ENCODE data around the gene IGLON5.

The IGLON5 gene

GRCh38 chr19:51317376-51317775, 5.9 kb downstream of the IGLON5 start:
- no peak overlapping the region for H3K4me3 ChIP-seq (ENCODE audit: control insufficient read depth in 1 of 7, extremely low read depth in 1 of 7, insufficient read depth in 4 of 7, low read depth in 2 of 7, low read length in 6 of 7)
- WGBS (ENCODE audit: insufficient coverage) = 97% methylated on average over 3 of the region's 3 CpGs
- POLR2A ChIA-PET = no interaction called here
- peaks cover 0 to 10% (median 3%) of the 10 kb centered on the region in 5 experiments for H3K27me3 ChIP-seq (replicated peaks in 2 of 5; ENCODE audit: control insufficient read depth in 4 of 5, insufficient read depth in 5 of 5, low read length in 4 of 5)
- DNase-seq = no peak
- no peaks in the 10 kb centered on the region for H3K36me3 ChIP-seq (ENCODE audit: control insufficient read depth in 4 of 4, insufficient read depth in 4 of 4, low read length in 3 of 4)
- CTCF ChIA-PET = no interaction called here
- peaks cover 0 to 11% (median 10%) of the 10 kb centered on the region in 4 experiments for H3K4me1 ChIP-seq (ENCODE audit: control extremely low read depth in 1 of 4, control insufficient read depth in 4 of 4, insufficient read depth in 4 of 4, low read length in 3 of 4)
- H3K27ac ChIP-seq (ENCODE audit: insufficient read depth in 1 of 2, low read depth in 1 of 2, low read length in 2 of 2, poor library complexity in 1 of 2, severe bottlenecking in 2 of 2) = no peak overlapping the region
- peaks cover 0 to 5% (median 0%) of the 10 kb centered on the region in 5 experiments for H3K9me3 ChIP-seq (ENCODE audit: control extremely low read depth in 1 of 5, control insufficient read depth in 4 of 5, insufficient read depth in 2 of 5, low read depth in 1 of 5, low read length in 4 of 5)

GRCh38 chr19:51317968-51318367, 6.5 kb downstream of the IGLON5 start:
- WGBS (ENCODE audit: insufficient coverage) = no CpG with 5 or more reads among the region's 1 CpG
- CTCF ChIA-PET = no interaction called here
- POLR2A ChIA-PET = interaction anchor here (0.6 kb wide), 1 partner anchor 734 kb away, joined by 3 read pairs; no protein-coding TSS in a partner anchor

DNA sequence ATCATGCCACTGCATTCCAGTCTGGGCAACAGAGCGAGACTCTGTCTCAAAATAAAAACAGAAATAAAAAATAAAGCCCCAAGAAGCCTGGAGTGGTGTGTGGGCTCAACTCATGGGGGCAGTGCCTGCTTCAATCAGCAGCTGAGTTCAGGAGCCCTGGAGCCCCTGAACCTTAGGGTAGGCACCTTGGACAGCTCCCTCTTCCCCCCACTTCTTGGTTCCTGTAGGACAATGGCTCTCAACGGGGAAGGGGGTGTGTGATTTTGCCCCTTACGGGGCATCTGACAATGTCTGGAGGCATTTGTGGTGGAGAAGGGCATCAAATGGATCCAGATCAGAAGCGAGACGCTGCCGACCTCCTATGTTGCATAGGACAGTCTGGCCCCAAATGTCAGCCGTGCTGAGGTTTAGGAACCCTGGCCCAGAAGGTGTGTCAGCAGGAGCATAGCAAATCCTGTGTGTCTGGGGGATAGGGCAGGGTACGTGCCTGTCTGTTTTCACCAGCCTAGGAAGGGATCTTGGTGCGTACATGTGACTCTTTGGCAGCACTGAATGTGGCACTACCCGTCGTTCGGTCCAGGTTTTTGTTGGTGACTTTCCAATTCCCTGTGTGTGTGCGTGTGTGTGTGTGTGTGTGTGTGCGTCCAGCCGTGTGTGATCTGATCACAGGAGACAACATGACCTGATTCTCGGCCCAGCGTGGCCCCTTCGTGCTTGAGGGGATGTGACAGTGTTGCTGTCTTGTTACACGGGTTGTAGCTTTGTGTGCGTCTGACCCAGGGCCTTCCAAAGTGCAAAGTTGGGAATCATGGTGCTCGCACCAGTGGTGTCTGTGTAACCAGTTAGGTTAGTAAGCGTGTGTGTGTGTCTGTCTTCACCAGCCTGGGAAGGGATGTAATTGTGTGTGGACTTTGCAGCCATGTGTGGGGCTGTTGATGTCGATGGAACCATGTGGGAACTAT, 7.5 kb downstream of the IGLON5 start:
- Histone ChIP-seq H3K4me3 (ENCODE audit: control insufficient read depth in 1 of 7, extremely low read depth in 1 of 7, insufficient read depth in 4 of 7, low read depth in 2 of 7, low read length in 6 of 7) (no peak overlapping the region), H3K27ac (ENCODE audit: insufficient read depth in 1 of 2, low read depth in 1 of 2, low read length in 2 of 2, poor library complexity in 1 of 2, severe bottlenecking in 2 of 2) (no peak overlapping the region), H3K9me3 (ENCODE audit: control extremely low read depth in 1 of 5, control insufficient read depth in 4 of 5, insufficient read depth in 2 of 5, low read depth in 1 of 5, low read length in 4 of 5) (peaks cover 0 to 5% (median 0%) of the 10 kb centered on the region in 5 experiments), H3K27me3 (replicated peaks in 2 of 5; ENCODE audit: control insufficient read depth in 4 of 5, insufficient read depth in 5 of 5, low read length in 4 of 5) (peaks cover 0 to 17% (median 10%) of the 10 kb centered on the region in 5 experiments), H3K36me3 (ENCODE audit: control insufficient read depth in 4 of 4, insufficient read depth in 4 of 4, low read length in 3 of 4) (no peaks in the 10 kb centered on the region), H3K4me1 (ENCODE audit: control extremely low read depth in 1 of 4, control insufficient read depth in 4 of 4, insufficient read depth in 4 of 4, low read length in 3 of 4) (peaks cover 0 to 4% (median 4%) of the 10 kb centered on the region in 4 experiments)
- WGBS (ENCODE audit: insufficient coverage) = 82% methylated on average over 18 of the region's 23 CpGs
- peak in 2 of 3 donors; percentile 37 to 38 for DNase-seq
- ChIA-PET CTCF (interaction anchor here (0.7 kb wide), 1 partner anchor 510 kb away, joined by 3 read pairs; no protein-coding TSS in a partner anchor), POLR2A (no interaction called here)

More at GRCh38 chr19:51317968-51318367, 6.5 kb downstream of the IGLON5 start:
- Histone ChIP-seq H3K36me3 (ENCODE audit: control insufficient read depth in 4 of 4, insufficient read depth in 4 of 4, low read length in 3 of 4) (no peaks in the 10 kb centered on the region), H3K27ac (ENCODE audit: insufficient read depth in 1 of 2, low read depth in 1 of 2, low read length in 2 of 2, poor library complexity in 1 of 2, severe bottlenecking in 2 of 2) (no peak overlapping the region), H3K4me3 (ENCODE audit: control insufficient read depth in 1 of 7, extremely low read depth in 1 of 7, insufficient read depth in 4 of 7, low read depth in 2 of 7, low read length in 6 of 7) (no peak overlapping the region), H3K27me3 (replicated peaks in 2 of 5; ENCODE audit: control insufficient read depth in 4 of 5, insufficient read depth in 5 of 5, low read length in 4 of 5) (peaks cover 0 to 13% (median 5%) of the 10 kb centered on the region in 5 experiments), H3K4me1 (ENCODE audit: control extremely low read depth in 1 of 4, control insufficient read depth in 4 of 4, insufficient read depth in 4 of 4, low read length in 3 of 4) (peaks cover 0 to 11% (median 10%) of the 10 kb centered on the region in 4 experiments), H3K9me3 (ENCODE audit: control extremely low read depth in 1 of 5, control insufficient read depth in 4 of 5, insufficient read depth in 2 of 5, low read depth in 1 of 5, low read length in 4 of 5) (peaks cover 0 to 5% (median 0%) of the 10 kb centered on the region in 5 experiments)
- no peak for DNase-seq

DNA sequence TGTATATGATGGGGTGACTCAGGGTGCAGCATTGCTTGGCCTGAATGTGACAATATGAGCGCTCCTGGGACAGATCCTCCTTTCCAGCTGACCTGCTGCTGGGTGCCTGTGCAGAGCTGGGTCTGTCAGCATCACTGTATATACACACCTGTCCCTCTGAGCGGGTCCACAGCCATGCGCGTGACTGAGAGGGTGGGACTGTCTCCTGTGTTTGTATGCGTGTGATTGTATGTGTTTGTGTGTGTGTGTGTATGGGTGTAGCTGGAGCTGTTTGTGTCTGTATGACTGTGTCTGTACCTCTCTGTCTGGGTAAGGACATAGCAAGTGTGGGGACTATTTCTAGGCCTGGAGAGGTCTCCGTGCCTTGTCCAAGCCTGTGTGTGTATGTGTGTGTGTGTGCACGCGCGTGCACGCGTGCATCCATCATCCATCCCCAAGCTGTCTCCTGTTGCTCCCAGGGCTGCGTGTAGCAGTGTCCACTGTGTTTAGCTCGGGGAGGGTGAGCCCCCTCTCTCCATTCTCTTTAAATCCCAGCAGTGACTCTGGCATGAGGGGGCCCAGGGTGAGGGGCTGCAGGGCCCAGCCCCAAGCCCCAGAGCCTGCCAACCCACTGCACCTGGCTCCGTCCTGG, 8.3 kb downstream of the IGLON5 start:
- no peak for DNase-seq
- Histone ChIP-seq H3K27ac (ENCODE audit: insufficient read depth in 1 of 2, low read depth in 1 of 2, low read length in 2 of 2, poor library complexity in 1 of 2, severe bottlenecking in 2 of 2) (no peak overlapping the region), H3K4me3 (ENCODE audit: control insufficient read depth in 1 of 7, extremely low read depth in 1 of 7, insufficient read depth in 4 of 7, low read depth in 2 of 7, low read length in 6 of 7) (no peak overlapping the region), H3K4me1 (ENCODE audit: control extremely low read depth in 1 of 4, control insufficient read depth in 4 of 4, insufficient read depth in 4 of 4, low read length in 3 of 4) (no peaks in the 10 kb centered on the region), H3K9me3 (ENCODE audit: control extremely low read depth in 1 of 5, control insufficient read depth in 4 of 5, insufficient read depth in 2 of 5, low read depth in 1 of 5, low read length in 4 of 5) (peaks cover 0 to under 1% (median 0%) of the 10 kb centered on the region in 5 experiments), H3K27me3 (replicated peaks in 2 of 5; ENCODE audit: control insufficient read depth in 4 of 5, insufficient read depth in 5 of 5, low read length in 4 of 5) (peaks cover 0 to 23% (median 16%) of the 10 kb centered on the region in 5 experiments), H3K36me3 (ENCODE audit: control insufficient read depth in 4 of 4, insufficient read depth in 4 of 4, low read length in 3 of 4) (no peaks in the 10 kb centered on the region)
- 90% methylated on average over 4 of the region's 14 CpGs for WGBS (ENCODE audit: insufficient coverage)
- CTCF ChIA-PET = no interaction called here
- POLR2A ChIA-PET = no interaction called here

GRCh38 chr19:51320280-51320657, 8.8 kb downstream of the IGLON5 start:
- Histone ChIP-seq H3K4me1 (ENCODE audit: control extremely low read depth in 1 of 4, control insufficient read depth in 4 of 4, insufficient read depth in 4 of 4, low read length in 3 of 4) (no peaks in the 10 kb centered on the region), H3K4me3 (ENCODE audit: control insufficient read depth in 1 of 7, extremely low read depth in 1 of 7, insufficient read depth in 4 of 7, low read depth in 2 of 7, low read length in 6 of 7) (no peak overlapping the region), H3K9me3 (ENCODE audit: control extremely low read depth in 1 of 5, control insufficient read depth in 4 of 5, insufficient read depth in 2 of 5, low read depth in 1 of 5, low read length in 4 of 5) (no peaks in the 10 kb centered on the region), H3K36me3 (ENCODE audit: control insufficient read depth in 4 of 4, insufficient read depth in 4 of 4, low read length in 3 of 4) (no peaks in the 10 kb centered on the region), H3K27ac (ENCODE audit: insufficient read depth in 1 of 2, low read depth in 1 of 2, low read length in 2 of 2, poor library complexity in 1 of 2, severe bottlenecking in 2 of 2) (no peak overlapping the region), H3K27me3 (replicated peaks in 2 of 5; ENCODE audit: control insufficient read depth in 4 of 5, insufficient read depth in 5 of 5, low read length in 4 of 5) (peaks cover 0 to 27% (median 16%) of the 10 kb centered on the region in 5 experiments)
- WGBS (ENCODE audit: insufficient coverage) = 79% methylated on average over 5 of the region's 14 CpGs
- no peak for DNase-seq
- ChIA-PET CTCF (no interaction called here), POLR2A (no interaction called here)

- ChIA-PET CTCF (no interaction called here), POLR2A (no interaction called here)
- no peak overlapping the region for H3K4me3 ChIP-seq (ENCODE audit: control insufficient read depth in 1 of 7, extremely low read depth in 1 of 7, insufficient read depth in 4 of 7, low read depth in 2 of 7, low read length in 6 of 7)
- no peak for DNase-seq
- H3K36me3 ChIP-seq (ENCODE audit: control insufficient read depth in 4 of 4, insufficient read depth in 4 of 4, low read length in 3 of 4) = no peaks in the 10 kb centered on the region
- H3K27me3 ChIP-seq (replicated peaks in 2 of 5; ENCODE audit: control insufficient read depth in 4 of 5, insufficient read depth in 5 of 5, low read length in 4 of 5) = peaks cover 0 to 42% (median 24%) of the 10 kb centered on the region in 5 experiments
- peaks cover 0 to 11% (median 10%) of the 10 kb centered on the region in 4 experiments for H3K4me1 ChIP-seq (ENCODE audit: control extremely low read depth in 1 of 4, control insufficient read depth in 4 of 4, insufficient read depth in 4 of 4, low read length in 3 of 4)
- WGBS (ENCODE audit: insufficient coverage) = 89% methylated on average over 12 of the region's 14 CpGs
- H3K9me3 ChIP-seq (ENCODE audit: control extremely low read depth in 1 of 5, control insufficient read depth in 4 of 5, insufficient read depth in 2 of 5, low read depth in 1 of 5, low read length in 4 of 5) = no peaks in the 10 kb centered on the region
- no peak overlapping the region for H3K27ac ChIP-seq (ENCODE audit: insufficient read depth in 1 of 2, low read depth in 1 of 2, low read length in 2 of 2, poor library complexity in 1 of 2, severe bottlenecking in 2 of 2)
Measured at GRCh38 chr19:51321799-51322198, 10.4 kb downstream of the IGLON5 start.
